HPDE6-E6E7 (cell line): ENCODE measurements around the gene VWA5B1.

Experiments
- DNase-seq: peaks from one replicate; pipeline ENCODE4 v3.0.0; 2011; ENCODE audit warnings: missing footprints; ENCODE audit errors: extremely low spot score

VWA5B1 gene

DNA sequence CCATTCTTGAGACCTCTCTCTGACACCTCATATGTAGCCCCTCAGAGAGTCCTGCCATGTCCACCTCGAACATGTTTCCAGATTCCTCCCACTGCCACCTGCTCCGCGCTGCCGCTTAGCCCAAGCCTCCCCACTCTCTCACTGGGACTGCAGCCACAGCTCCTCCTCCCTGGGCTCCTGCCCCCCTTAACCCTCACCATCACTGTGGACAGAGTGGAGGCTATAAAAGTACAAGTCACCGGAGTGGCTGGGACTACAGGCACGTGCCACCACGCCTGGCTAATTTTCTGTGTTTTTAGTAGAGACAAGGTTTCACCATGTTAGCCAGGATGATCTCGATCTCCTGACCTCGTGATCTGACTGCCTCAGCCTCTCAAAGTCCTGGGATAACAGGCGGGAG, 77.0 kb downstream of the VWA5B1 start:
- no peak for DNase-seq

DNA sequence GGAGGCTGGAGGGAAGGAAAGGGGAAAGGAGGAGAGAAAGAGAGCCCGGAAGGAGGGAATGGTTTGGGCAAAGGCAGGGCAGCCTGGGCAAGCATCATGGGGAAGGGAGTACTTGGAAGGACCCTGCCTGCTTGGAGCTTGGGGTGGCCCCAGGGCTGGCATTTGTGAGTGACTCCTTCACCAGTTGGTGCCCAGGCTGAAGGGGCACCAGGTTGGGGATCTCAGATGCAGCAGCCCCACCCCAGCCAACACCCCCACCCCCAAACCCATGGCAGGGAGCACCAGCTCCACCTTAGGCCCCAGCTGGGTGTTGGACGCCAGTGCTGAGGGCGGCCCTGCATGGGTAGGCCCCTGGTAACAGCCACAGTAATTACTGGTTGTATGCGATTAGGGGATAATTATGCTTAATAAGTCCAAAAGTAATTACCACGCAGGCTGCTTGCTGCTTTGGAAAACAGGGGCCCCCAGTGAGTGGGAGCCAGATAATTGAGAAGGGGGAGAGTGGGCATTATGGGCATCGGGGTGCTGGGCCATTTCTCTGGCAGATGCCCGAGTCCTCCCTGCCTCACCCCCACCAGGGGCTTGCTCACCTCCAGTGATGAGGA, 78.3 kb downstream of the VWA5B1 start:
- no peak for DNase-seq

DNA sequence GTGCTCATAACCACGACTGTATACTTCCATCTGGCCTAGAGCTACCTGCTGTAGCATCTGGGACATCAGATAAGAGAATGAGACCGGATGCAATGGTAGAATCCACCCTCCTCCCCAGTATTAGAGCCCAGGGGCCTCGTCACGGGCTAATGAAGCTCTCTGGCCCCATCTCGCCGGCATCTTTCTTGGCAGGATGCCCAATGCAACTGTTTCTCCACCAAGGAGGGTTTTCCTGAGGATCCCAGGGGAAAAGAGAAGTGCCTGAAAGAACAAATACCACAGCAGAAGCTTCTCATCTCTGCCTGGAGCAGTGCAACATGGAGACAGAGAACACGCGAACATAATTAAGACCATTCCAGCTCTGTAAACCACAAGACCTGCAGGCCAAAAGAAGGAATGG, 80.0 kb downstream of the VWA5B1 start:
- no peak for DNase-seq

DNA sequence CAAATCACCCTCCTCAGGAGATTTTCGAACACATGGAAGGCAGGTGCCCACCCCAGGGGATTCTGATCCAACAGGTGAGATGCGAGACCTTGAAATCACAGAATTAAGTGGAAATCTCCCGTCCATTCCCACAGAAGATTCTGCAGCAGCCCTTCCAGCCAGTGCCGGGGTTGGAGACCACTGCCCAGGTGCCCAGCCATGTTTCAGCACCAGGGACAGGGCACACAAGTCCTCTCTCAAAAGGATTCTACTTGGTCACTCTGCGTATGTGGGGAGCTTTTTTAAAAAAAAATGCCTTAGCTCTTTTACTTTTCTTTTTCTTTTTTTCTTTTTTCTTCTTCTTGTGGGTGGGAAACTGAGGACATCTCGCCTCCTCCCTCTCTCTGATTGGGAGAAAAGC, 80.7 kb downstream of the VWA5B1 start:
- DNase-seq = no peak

DNA sequence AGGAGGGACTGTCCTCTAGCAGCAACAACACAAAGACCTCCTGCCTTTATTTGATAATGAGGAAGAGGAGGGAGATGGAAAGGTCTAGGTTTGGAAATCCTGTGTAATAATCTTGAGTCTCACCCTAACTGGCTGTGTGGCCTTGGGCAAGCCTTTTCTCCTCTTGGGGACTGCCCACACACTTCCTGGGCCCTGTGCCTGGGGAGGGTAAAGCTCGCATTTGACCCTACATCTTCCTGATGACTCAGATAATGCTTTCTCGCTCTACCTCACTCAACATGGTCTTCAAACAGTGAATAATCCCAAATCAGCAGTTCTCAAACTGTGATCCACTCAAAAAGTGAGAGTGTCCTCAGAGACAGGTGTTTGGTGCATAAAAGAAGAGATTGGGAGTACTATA, 81.2 kb downstream of the VWA5B1 start:
- DNase-seq = no peak

DNA sequence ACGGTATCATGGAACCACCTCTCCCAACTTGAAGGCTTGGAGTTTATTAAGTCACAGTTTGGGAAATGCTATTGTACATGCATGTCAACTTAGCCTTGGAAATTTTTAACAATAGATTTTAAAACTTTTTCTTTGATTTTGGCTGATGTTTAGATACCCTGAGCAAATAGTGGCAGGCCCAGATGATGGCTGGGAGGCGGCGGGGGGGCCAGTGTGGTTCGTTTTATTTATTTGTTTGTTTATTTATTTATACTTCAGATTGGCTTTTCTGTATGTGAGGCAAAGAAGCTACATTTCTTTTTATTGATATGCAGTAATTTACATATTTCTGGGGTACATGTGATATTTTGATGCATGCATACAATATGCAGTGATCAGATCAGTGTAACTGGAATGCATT, 82.0 kb downstream of the VWA5B1 start:
- no peak for DNase-seq

DNA sequence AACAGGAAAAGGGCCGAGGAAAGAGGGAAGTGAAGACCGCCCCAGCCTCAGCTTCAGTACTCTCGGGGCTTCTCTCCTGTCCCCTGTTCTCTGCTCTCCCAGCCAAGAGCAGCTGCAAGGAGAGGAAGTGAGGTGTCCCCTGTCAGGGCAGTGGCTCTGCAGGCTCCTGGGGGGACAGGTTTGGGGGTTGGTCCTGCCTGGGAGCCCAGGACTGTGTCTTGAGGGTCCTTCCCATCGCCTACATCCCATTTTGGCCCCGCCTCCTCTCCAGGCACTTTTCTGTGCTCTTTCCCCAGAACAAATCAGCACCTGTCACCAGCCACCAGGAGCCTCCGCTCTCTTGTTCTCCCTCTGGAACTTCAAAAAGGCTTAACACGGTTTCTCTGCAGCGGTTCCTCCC, 82.6 kb downstream of the VWA5B1 start:
- no peak for DNase-seq

DNA sequence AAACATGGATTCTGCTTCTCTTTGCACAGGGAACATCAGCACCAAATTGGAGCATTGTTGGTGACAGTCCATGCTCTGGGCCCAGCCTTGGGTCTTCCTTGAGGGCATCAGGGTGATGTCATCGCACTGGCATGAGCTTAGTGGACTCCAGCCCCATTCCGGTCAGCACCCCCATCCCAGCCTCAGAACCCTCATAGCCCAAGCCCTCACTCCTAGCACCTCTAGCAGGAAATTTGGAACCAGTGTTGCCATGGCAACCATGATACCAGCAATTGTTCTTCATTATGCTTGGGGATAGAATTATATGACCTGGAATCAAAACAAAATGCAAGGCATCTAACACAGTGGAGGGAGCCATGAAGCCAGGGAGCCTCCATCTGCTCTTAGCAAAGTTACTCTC, 83.1 kb downstream of the VWA5B1 start:
- DNase-seq = no peak

DNA sequence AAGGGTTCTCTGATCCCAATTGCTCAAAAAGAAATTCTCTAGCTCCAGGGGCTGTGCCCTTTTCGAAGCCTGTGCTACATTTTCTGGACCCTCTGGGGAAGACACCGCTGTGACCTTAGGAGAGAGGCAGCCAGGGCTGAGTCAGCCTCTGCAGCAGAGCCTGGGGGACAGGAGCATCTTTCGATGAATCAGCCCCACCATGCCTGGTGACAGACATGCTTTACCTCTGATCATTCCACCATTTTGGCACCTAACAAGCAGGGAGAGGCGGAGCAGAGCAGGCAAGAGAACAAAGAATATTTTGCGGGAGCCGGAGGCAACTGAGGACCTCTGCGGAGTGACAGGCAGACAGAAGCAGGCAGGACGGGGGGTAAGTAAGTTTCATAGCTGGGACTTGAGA, 84.9 kb downstream of the VWA5B1 start:
- DNase-seq = peak; percentile 55

DNA sequence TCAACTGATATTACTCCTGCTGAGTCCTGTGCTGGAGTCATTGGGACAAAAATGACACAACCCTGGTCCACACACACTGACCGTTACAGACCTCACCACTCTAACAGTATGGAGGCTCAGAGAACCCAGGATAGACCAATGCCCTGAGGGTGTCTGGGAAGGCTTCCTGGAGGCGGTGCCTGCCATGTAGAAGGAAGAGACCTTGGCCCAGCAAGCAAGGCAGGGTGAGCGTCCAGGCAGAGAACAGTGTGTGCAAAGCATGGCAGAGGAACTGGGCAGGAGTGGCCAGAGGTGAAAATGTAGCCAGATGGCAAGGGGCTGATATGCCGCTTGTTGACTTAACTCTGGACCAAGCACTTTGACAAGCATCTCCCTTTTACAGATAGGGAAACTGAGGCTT, 85.5 kb downstream of the VWA5B1 start:
- no peak for DNase-seq

DNA sequence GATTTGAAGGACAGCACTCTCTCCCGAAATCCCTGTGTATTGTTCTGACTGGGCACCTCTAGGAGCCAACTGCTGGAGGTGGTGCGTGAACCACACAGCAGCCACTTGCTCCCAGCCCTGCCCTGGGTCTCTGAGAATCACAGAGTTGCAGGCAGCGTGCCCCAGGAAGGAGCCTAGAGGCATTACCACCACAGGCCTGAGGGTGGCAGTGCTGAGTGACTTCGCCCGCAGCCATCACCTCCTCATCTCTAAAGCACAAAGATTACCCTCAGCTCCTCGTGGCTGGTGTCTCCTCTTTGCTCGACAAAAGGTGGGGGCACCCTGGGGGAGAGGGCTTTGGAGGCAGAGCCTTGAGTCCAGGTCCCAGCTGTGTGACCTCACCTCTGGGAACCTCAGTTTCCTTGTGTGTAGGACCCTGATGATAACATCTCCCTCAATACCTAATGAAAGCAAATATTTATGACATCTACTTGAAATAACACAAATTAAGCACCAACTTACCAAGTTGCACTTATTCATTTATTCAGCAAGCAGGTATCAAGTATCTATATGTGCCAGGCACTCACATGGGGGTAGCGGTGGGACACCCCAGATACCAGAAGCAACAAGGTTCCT, 86.3 kb downstream of the VWA5B1 start:
- peak; percentile 42 for DNase-seq

DNA sequence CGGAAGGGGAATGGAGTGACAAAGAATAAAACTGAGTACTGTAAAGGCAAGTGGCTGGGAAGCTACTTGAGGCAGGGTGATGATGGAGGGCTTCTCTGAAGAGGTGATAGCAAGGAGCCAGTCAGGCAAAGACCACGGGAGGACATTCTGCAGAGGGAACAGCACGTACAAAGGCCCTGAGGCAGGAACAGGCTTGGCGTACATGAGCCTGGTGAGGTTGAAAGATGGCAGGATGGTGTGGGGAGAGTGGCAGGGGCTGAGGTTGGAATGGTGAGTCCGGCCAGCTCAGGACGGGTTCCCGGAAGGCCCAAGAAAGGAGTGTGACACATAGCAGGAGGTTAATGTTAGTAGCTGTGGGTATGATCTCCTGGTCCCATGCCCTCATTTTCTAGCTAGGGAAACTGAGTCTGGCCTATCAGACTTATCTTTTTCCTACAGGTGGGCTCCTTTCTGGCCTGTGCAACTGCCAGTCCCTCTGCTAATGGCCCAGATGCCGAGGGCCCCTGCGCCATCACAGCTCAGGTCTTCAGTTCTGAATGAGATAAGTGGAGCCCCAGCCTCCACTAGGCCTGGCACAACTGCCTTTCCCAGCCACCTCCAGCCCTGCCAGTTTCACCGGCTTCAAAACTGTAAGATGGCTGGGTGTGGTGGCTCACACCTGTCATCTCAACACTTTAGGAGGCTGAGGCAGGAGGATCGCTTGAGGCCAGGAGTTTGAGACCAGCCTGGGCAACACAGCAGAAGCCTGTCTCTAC, 87.0 kb downstream of the VWA5B1 start:
- DNase-seq = no peak

DNA sequence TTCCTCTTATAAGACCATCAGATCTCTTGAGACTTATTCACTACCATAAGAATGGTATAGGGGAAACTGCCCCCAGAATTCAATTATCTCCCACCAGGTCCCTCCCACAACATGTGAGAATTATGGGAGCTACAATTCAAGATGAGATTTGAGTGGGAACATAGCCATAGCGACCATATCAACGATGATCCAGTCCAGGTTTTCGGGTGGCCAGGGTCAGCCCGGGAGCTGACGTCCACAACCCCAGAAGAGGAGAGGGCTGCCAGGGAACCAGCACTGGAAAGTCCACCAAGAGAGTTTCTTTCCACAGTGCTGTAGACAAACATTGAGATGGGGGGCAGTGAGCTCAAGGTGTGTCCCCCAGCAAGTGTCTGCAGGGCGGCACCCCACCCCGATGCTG, 88.4 kb downstream of the VWA5B1 start:
- DNase-seq = no peak

DNA sequence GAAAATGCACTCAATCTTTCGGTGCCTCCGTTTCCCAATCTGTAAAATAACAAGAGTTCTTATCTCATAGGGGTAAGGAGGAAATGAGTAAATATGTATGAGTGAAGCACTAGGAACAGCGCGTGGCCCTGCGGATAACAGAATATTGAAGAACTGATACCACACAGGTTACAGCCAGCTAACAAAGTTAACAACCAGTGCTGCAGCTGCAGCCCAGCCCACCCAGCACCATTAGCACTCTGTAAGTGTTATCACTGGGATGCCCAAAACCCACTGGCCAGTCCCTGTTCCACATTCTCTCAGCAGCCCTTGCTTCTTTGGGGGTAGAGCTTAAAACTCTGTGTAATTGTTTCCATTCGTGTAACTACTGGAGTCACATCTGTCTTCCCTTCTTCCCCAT, 89.5 kb downstream of the VWA5B1 start:
- no peak for DNase-seq

DNA sequence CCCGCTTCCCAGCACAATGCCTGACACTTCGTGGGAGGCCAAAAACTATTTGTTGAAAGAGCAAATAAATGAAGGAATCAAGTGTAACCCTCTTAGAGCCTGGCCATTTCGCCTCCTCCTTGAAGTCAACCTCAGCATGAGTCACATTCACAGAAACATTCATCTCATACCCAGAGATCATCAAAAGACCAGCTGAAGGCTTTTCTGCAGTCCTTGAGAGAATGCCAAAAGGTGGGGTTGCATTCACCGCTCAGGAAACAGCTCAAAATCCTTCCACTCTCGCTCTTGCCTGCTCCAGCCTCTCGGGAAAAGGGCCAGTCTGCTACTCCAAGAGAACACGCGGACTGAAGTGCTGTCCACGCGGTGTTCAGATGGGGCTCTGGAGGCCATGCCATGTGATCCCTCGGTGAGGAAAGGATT, 90.0 kb downstream of the VWA5B1 start:
- no peak for DNase-seq

DNA sequence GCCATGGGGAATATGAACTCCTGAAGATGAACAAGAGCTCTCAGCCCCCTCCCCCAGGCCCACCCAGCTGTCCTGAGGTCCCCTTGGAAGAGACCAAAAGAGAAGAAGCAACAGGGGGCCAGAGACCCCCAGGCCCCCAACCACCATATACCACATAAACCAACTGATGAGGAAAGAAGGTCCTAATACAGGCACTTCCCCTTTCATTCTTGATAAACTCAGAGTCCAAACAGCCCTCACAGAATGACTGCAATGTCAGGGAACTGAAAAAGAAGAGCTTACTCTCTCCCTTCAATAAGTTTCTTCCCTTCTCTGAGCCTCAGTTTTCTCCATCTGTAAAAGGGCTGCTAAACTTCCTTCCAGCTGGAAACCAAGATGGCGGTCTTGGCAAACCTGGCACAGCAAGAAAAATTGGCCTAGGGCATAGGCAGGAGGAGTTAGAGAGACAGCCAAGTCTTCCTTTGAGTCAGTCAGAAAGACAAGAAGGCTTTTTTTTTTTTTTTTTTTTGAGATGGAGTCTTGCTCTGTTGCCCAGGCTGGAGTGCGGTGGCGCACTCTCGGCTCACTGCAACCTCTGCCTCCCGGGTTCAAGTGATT, 90.5 kb downstream of the VWA5B1 start:
- DNase-seq = no peak

DNA sequence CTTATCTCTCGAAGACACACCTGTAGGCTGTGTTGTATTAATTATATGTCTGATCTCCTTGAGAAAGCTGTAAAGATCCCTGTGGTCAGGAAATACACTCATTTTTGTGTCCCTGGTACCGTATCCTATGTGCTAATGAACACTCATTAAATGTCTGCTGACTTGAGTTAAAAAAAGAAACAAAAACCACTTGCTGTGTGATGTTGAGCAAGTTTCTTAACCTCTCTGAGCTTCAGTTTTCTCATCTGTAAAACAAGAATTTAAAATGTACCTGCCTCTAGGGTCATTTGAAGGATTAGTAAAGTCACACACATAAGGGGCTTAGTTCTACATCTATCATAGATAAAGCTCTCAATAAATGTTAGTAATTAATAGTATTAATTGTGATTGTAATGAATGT, 91.3 kb downstream of the VWA5B1 start:
- no peak for DNase-seq

DNA sequence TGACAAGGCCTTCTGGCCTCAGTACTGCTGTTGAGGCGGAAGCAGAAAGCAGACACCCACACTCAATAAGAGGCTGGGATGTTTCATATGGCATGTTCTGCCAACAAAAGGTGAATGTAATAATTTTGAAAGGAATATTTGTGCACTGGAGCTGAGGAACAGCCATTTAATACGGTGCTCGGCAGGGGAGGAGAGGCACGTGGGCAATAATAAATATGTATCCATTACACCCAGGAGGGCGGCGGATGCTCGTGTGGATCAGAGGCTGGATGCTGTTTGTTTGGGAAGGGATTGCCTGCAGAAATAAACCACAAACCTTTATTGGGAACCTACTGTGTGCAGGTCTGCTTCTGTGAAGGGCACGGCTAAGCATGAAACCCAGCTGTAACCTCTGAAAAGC, 92.0 kb downstream of the VWA5B1 start:
- no peak for DNase-seq

DNA sequence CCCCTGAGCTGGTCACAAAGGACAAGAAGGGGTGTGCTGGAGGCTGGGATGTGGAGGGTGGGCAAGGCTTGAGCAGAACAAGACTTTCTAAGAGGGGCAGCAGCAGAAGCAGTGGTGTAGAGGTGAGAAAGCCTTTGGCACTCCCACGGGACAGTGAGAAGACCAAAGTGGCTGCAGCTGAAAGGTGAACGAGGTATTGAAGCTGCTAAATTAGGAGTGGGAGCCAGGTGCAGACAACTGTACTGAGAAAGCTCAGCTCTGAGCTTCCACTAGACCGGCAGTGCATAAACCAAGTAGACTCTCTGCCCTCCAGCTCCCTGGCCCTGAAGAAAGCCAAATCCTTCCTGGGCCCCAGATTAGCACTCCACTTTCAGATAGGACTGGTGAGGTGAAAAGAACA, 93.0 kb downstream of the VWA5B1 start:
- DNase-seq = no peak

DNA sequence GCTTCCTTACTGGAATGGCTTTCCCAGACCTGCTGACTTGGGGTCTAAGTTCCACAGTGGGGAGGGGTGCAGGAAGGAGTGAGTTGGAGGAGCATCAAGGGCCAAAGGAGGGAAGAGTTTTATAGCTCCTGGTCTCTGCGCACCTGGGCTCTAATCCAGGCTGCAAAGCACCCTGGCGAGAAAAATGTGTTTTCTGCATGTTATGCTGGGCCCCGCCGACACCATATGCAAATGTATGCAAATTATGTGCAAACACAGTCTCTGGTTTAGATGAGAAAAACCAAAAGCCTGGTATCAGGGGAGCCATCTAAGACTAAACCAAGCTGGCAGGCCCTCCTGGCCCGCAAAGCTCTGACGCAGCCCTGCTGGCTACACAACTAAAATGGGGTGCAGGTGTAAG, 95.0 kb downstream of the VWA5B1 start:
- DNase-seq = no peak

DNA sequence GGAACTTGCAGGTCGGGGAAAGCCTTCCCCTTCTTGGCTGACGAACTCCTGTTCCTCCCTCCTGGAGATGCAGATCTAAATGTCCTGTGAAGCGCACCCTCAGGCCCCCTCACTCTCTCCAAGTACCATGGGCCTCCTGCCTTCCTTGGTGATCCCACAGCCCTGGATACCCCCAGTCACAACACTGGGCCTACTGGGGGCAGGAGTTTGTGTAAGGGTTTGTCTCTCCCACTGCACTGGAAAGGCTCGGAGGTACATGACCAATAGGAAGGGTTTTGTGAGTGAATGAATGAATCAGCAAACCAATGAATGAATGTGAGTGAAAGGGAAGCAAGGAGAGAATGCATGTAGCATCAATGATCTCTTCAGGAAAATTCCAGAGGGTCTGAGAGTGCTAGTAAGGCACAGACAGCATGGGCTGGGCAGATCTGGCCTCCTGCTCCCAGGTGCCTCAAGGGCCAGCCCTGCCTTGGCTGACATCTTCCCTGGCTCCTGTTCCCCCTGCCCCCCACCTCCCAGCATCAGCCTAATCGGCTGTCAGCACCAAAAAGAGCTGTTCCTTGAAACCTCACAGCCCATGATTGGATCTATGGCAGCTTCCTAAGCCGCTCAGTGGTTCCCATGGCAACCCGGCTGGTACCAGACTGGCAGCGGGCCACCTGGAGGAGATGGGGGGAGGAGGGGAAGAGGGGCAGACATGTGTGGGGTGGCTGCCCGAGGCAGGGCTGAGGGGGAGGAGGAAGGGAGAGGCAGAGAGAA, 95.8 kb downstream of the VWA5B1 start:
- no peak for DNase-seq

DNA sequence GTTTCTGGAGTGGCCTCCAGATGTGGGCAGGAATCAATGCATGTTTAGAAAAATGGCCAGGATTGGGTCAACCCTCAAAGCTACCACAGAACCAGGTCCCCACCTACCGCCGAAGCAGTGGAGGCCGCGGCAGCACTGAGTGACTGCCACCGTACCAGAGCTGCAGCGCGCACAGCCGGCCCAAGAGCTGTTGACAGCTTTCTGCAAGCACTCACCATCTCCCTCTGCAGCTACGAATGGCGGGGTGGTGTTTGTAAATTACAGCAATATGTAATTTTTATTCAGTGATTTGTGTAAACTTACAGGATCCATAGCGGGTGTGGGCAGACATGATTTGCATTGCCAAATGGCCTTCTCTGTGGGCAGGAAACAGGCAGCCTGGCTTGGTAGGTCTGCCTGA, 98.9 kb downstream of the VWA5B1 start:
- no peak for DNase-seq
